CD14-positive monocyte (primary cell): ENCODE results near the gene RASGRP3. TPM values are rescaled to one million over a fixed set of nuclear protein-coding genes. Genes with fewer than 3 reads are reported as not detected.
A peak's percentile ranks its signal among the peaks of the same experiment; 100 is the strongest.

Experiments
- DNase-seq, 3 donors: peaks; one replicate each; pipeline ENCODE4 v3.0.0-alpha.2; 2011 to 2022
- H2AFZ ChIP-seq: 2 replicates; pipeline ENCODE4 v1.6.0; 2012; ENCODE audit warnings: mild to moderate bottlenecking, low read depth, low read length, inconsistent platforms; ENCODE audit not compliant: insufficient read depth, poor library complexity, severe bottlenecking
- H3K27ac ChIP-seq, 2 donors: 1 replicate in 1 of 2; 2 replicates in 1 of 2; pipeline ENCODE4 v1.5.1; 2012 to 2013; ENCODE audit warnings: low read length in 2 of 2, control low read depth in 1 of 2, inconsistent platforms in 1 of 2, low read depth in 1 of 2, mild to moderate bottlenecking in 1 of 2
- H3K27me3 ChIP-seq, 2 donors: one replicate each; pipeline versions ENCODE4 v1.6.0 to v1.6.1; 2011 to 2013; ENCODE audit warnings: low read length in 2 of 2; ENCODE audit not compliant: control insufficient read depth in 2 of 2, insufficient read depth in 2 of 2
- H3K36me3 ChIP-seq, 2 donors: replicated peaks in 1 of 2; 1 replicate in 1 of 2; 2 replicates in 1 of 2; pipeline versions ENCODE4 v1.5.1 to v1.6.1; 2012 to 2013; ENCODE audit warnings: low read length in 2 of 2, control low read depth in 1 of 2, inconsistent platforms in 1 of 2, mild to moderate bottlenecking in 1 of 2; ENCODE audit not compliant: insufficient read depth in 2 of 2, control insufficient read depth in 1 of 2
- H3K4me1 ChIP-seq, 2 donors: 1 replicate in 1 of 2; 2 replicates in 1 of 2; pipeline versions ENCODE4 v1.5.1 to v1.6.1; 2012 to 2013; ENCODE audit warnings: low read length in 2 of 2, control low read depth in 1 of 2, inconsistent platforms in 1 of 2, mild to moderate bottlenecking in 1 of 2, moderate library complexity in 1 of 2; ENCODE audit not compliant: insufficient read depth in 2 of 2, control insufficient read depth in 1 of 2
- H3K4me2 ChIP-seq: replicated peaks from 2 replicates; pipeline ENCODE3; 2012; ENCODE audit warnings: low read length, moderate library complexity, mild to moderate bottlenecking; ENCODE audit not compliant: poor library complexity, severe bottlenecking; ENCODE audit errors: extremely low read depth
- H3K4me3 ChIP-seq, 3 experiments: fragments of 200-600 bp in 1 of 3; sonication (generic) in 1 of 3; replicated peaks in 1 of 3; 1 replicate in 2 of 3; 2 replicates in 1 of 3; pipeline ENCODE4 v1.5.1; 2011 to 2013; ENCODE audit warnings: low read length in 3 of 3, mild to moderate bottlenecking in 3 of 3, control low read depth in 2 of 3, low read depth in 2 of 3, inconsistent platforms in 1 of 3, moderate library complexity in 1 of 3
- H3K79me2 ChIP-seq: 2 replicates; pipeline ENCODE4 v1.6.0; 2012; ENCODE audit warnings: mild to moderate bottlenecking, control low read depth, inconsistent platforms, low read length, moderate library complexity; ENCODE audit not compliant: insufficient read depth
- H3K9ac ChIP-seq: 2 replicates; pipeline ENCODE4 v1.6.0; 2017; ENCODE audit warnings: low read length, mild to moderate bottlenecking; ENCODE audit not compliant: insufficient read depth, poor library complexity, severe bottlenecking
- H3K9me3 ChIP-seq, 2 donors: replicated peaks in 1 of 2; 1 replicate in 1 of 2; 2 replicates in 1 of 2; pipeline versions ENCODE4 v1.5.1 to v1.6.1; 2012 to 2013; ENCODE audit warnings: low read length in 2 of 2, control low read depth in 1 of 2; ENCODE audit not compliant: control insufficient read depth in 1 of 2, insufficient read depth in 1 of 2
- H4K20me1 ChIP-seq: 2 replicates; pipeline ENCODE4 v1.6.0; 2012; ENCODE audit warnings: mild to moderate bottlenecking, low read length, control low read depth, moderate library complexity; ENCODE audit not compliant: insufficient read depth
- H3K27ac Mint-ChIP-seq, 7 donors: one replicate each; pipeline ENCODE4 v1.8.0; 2020; ENCODE audit warnings: mild to moderate bottlenecking in 7 of 7, mixed read lengths in 7 of 7, moderate library complexity in 6 of 7, inconsistent platforms in 2 of 7
- H3K27me3 Mint-ChIP-seq, 3 donors: one replicate each; pipeline ENCODE4 v1.8.0; 2021 to 2022; ENCODE audit warnings: low read depth in 3 of 3, mild to moderate bottlenecking in 3 of 3, mixed read lengths in 3 of 3, moderate library complexity in 3 of 3, inconsistent platforms in 1 of 3
- H3K36me3 Mint-ChIP-seq, 2 donors: one replicate each; pipeline ENCODE4 v1.8.0; 2020; ENCODE audit warnings: mixed read lengths in 2 of 2, inconsistent platforms in 1 of 2, mild to moderate bottlenecking in 1 of 2
- H3K4me1 Mint-ChIP-seq: one replicate; pipeline ENCODE4 v1.8.0; 2020; ENCODE audit warnings: mild to moderate bottlenecking, mixed read lengths
- H3K4me3 Mint-ChIP-seq, 2 donors: one replicate each; pipeline ENCODE4 v1.8.0; 2020; ENCODE audit warnings: mild to moderate bottlenecking in 2 of 2, mixed read lengths in 2 of 2, moderate library complexity in 1 of 2
- H3K9me3 Mint-ChIP-seq, 7 donors: one replicate each; pipeline ENCODE4 v1.8.0; 2020 to 2022; ENCODE audit warnings: mixed read lengths in 7 of 7, mild to moderate bottlenecking in 6 of 7, moderate library complexity in 6 of 7, inconsistent platforms in 2 of 7
- CTCF ChIP-seq: fragments of 200-600 bp; IDR thresholded peaks from one replicate; pipeline ENCODE4 v1.8.0; 2022; ENCODE audit warnings: antibody characterized with exemption, mild to moderate bottlenecking
- WGBS: methylation state at CpG from one replicate; pipeline ENCODE4 v1.1.5; 2013; ENCODE audit warnings: missing lambda C conversion rate; ENCODE audit not compliant: insufficient coverage; 5-methylcytosine and 5-hydroxymethylcytosine counted together
- intact Hi-C, 2 donors: fragments of 100-400 bp; cut with micrococcal nuclease; formaldehyde crosslinking; loops; one replicate each; pipeline versions ENCODE4 v1.15.0 to v1.15.1; 2023
- polyA plus RNA-seq, 3 donors: library from polyadenylated mRNA; depleted of rRNA in 1 of 3; unstranded in 2 of 3; stranded (reverse) in 1 of 3; fragments of 300-500 nt in 2 of 3; fragments of >200 nt in 1 of 3; fragmentation: Illumina TruSeq in 2 of 3; gene quantifications; 1 replicate in 2 of 3; 2 replicates in 1 of 3; pipeline ENCODE4 v1.2.3, GENCODE V29; 2012 to 2021

RASGRP3 gene
- polyA plus RNA-seq, 3 donors: 0.62 to 0.89 (median 0.84) TPM

DNA sequence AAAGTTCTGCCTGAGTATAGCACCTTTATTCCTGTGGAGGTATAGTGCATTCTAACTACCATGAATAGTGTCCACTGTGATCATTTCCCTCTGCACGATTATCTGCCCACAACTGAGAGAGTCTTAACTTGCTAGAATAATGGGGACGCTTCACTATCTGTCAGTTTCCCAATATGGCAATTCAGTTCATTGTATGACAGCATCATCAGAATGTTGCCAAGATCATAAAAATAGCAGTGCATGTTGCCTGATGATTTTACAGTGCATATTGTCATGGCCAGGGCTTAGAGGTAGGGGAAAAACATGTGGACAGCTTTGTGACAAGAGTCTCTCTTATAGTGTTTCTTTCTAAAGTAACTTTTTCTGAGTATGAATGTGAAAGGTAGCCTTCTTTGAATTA is 6.1 kb downstream of the RASGRP3 start:
- no peaks in the 10 kb centered on the region for H3K36me3 Mint-ChIP-seq
- H3K27me3 Mint-ChIP-seq: no peaks in the 10 kb centered on the region
- peaks cover 3 to 7% (median 5%) of the 10 kb centered on the region in 7 donors for H3K9me3 Mint-ChIP-seq
- 100% methylated on average over 1 of the region's 2 CpGs for WGBS
- no peaks in the 10 kb centered on the region for H3K36me3 ChIP-seq
- H4K20me1 ChIP-seq: no peaks in the 10 kb centered on the region
- no peak overlapping the region for H3K4me2 ChIP-seq
- H3K9ac ChIP-seq: no peak overlapping the region
- no peak overlapping the region for H3K27ac ChIP-seq
- no peak for TF ChIP-seq CTCF
- peaks cover 19 to 29% of the 10 kb centered on the region in 2 donors for H3K4me1 ChIP-seq
- no peak overlapping the region for H3K4me3 ChIP-seq
- no peak for DNase-seq
- H3K4me3 Mint-ChIP-seq: no peak overlapping the region
- peaks cover 44% of the 10 kb centered on the region for H3K4me1 Mint-ChIP-seq
- no peaks in the 10 kb centered on the region for H3K27me3 ChIP-seq
- peaks cover 0 to 2% of the 10 kb centered on the region in 2 donors for H3K9me3 ChIP-seq
- H3K27ac Mint-ChIP-seq: no peak overlapping the region
- intact Hi-C loops: no loop called here
- H2AFZ ChIP-seq: no peak overlapping the region
- no peaks in the 10 kb centered on the region for H3K79me2 ChIP-seq

DNA sequence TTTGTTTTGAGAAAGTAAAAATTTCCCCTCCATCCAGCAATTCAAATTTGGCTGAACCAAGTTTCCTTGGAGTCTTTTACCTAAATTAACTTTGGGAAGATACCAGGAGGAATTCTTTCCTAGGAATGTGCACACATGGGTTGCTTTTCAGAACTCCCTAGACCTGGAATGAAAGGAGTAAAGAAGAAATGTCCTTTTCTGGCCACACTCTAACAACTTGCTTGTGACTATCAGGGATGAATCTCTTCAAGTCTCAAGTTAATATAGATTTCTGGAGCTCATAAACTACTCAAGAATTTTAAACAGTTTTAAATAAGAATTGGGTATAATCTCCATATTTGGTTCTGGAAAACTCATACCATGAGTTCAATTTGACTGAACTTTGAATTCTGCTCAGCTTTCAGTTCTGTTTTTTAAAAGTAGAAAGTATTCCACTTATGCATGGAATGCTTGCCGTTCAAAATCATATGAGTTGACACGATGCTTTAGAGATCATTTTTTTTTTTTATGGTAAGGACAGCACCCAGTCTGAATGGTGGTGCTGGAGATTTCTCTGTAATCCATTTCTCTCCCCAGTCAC is 7.7 kb downstream of the RASGRP3 start:
- no peak for TF ChIP-seq CTCF
- no CpG with 5 or more reads among the region's 2 CpGs for WGBS
- H3K4me2 ChIP-seq: no peak overlapping the region
- H3K9me3 Mint-ChIP-seq: peaks cover 1 to 6% (median 5%) of the 10 kb centered on the region in 7 donors
- no peak overlapping the region for H3K4me3 ChIP-seq
- H3K9ac ChIP-seq: no peak overlapping the region
- peaks cover 35% of the 10 kb centered on the region for H3K4me1 Mint-ChIP-seq
- no peaks in the 10 kb centered on the region for H3K27me3 Mint-ChIP-seq
- peaks cover 10 to 20% of the 10 kb centered on the region in 2 donors for H3K4me1 ChIP-seq
- H3K27me3 ChIP-seq: no peaks in the 10 kb centered on the region
- no peaks in the 10 kb centered on the region for H4K20me1 ChIP-seq
- H3K4me3 Mint-ChIP-seq: no peak overlapping the region
- no peaks in the 10 kb centered on the region for H3K79me2 ChIP-seq
- intact Hi-C loops: no loop called here
- H3K36me3 Mint-ChIP-seq: no peaks in the 10 kb centered on the region
- no peak overlapping the region for H2AFZ ChIP-seq
- H3K27ac Mint-ChIP-seq: peak overlapping the region in 4 of 7 donors; percentile 44 to 79 (median 62)
- H3K27ac ChIP-seq: peak overlapping the region in 1 of 2 donors; percentile 37
- no peaks in the 10 kb centered on the region for H3K36me3 ChIP-seq
- peaks cover 0 to 2% of the 10 kb centered on the region in 2 donors for H3K9me3 ChIP-seq
- DNase-seq: no peak
